ENCODE data around the gene SERPINE1.
A peak's percentile ranks its signal among the peaks of the same experiment; 100 is the strongest.

The SERPINE1 gene

GRCh38 chr7:101126651-101127459 lies at the start of gene SERPINE1:
Gene SERPINE1, plus strand, starts transcription at chr7:101127104. Its CDS starts 1,290 bp downstream, at chr7:101128394.
- peak; percentile 32 for TF ChIP-seq CTCF (conservative IDR thresholded peaks at IDR 0.05; ENCODE audit: low read depth, low read length)
- H3K4me3 ChIP-seq (ENCODE audit: low read depth, low read length), result peak within 1 kb of the TSS; percentile 72
- DNase-seq (ENCODE audit: low read depth), result peak; percentile 100

- no peak overlapping the region for H3K4me3 ChIP-seq (ENCODE audit: low read depth, low read length)
These were observed 49.4 kb upstream of the SERPINE1 start for GRCh38 chr7:101077303-101078086.

GRCh38 chr7:101081432-101081831 lies 45.5 kb upstream of the SERPINE1 start:
- no peak for DNase-seq (ENCODE audit: low read depth)
- no peak for TF ChIP-seq CTCF (conservative IDR thresholded peaks at IDR 0.05; ENCODE audit: low read depth, low read length)
- no peak overlapping the region for H3K4me3 ChIP-seq (ENCODE audit: low read depth, low read length)

More at GRCh38 chr7:101077303-101078086, 49.4 kb upstream of the SERPINE1 start:
- DNase-seq (ENCODE audit: low read depth), result peak; percentile 79
- TF ChIP-seq CTCF (conservative IDR thresholded peaks at IDR 0.05; ENCODE audit: low read depth, low read length), result peak; percentile 95

- peak overlapping the region; percentile 83 for H3K4me3 ChIP-seq (ENCODE audit: low read depth, low read length)
- no peak for TF ChIP-seq CTCF (conservative IDR thresholded peaks at IDR 0.05; ENCODE audit: low read depth, low read length)
- DNase-seq (ENCODE audit: low read depth), result no peak
These were observed 42.1 kb upstream of the SERPINE1 start for GRCh38 chr7:101084865-101085161.

- DNase-seq (ENCODE audit: low read depth), result peak; percentile 89
- peak within 1 kb of the TSS; percentile 83 for H3K4me3 ChIP-seq (ENCODE audit: low read depth, low read length)
- TF ChIP-seq CTCF (conservative IDR thresholded peaks at IDR 0.05; ENCODE audit: low read depth, low read length), result no peak
These were observed 41.5 kb upstream of the SERPINE1 start, which contains the start of gene TRIM56 for GRCh38 chr7:101085162-101085964. Gene TRIM56, plus strand, starts transcription at chr7:101085481. Its CDS starts 1,832 bp downstream, at chr7:101087313.

- DNase-seq (ENCODE audit: low read depth), result no peak
- TF ChIP-seq CTCF (conservative IDR thresholded peaks at IDR 0.05; ENCODE audit: low read depth, low read length), result no peak
- H3K4me3 ChIP-seq (ENCODE audit: low read depth, low read length), result no peak overlapping the region
These were observed 39.4 kb upstream of the SERPINE1 start for GRCh38 chr7:101087334-101088068.
